Central memory CD8-positive, alpha-beta T cell (primary cell): ENCODE results near the gene ESR2.
"Not testable (repeated sequence)": the region's sequence is repeated elsewhere in the genome, so short reads cannot be mapped to it uniquely, and the experiment has no call there.

Experiments
- ATAC-seq: fragments of 150-1000 bp; cut with Tn5 transposase; replicated peaks from 2 replicates; pipeline ENCODE4 v1.10.0; 2022; ENCODE audit warnings: mild to moderate bottlenecking, moderate FRiP score, moderate number of reproducible peaks; ENCODE audit not compliant: poor library complexity, severe bottlenecking; ENCODE audit errors: extremely low read depth
- DNase-seq, 2 donors: peaks; one replicate each; pipeline ENCODE4 v3.0.0; 2021; ENCODE audit warnings: low spot score in 2 of 2
- H3K27ac Mint-ChIP-seq: one replicate; pipeline ENCODE4 v1.8.0; 2022; ENCODE audit warnings: low read depth, mild to moderate bottlenecking, moderate library complexity, mixed read lengths
- H3K27me3 Mint-ChIP-seq: one replicate; pipeline ENCODE4 v1.8.0; 2022; ENCODE audit warnings: mixed read lengths
- H3K36me3 Mint-ChIP-seq: one replicate; pipeline ENCODE4 v1.8.0; 2022; ENCODE audit warnings: mild to moderate bottlenecking, moderate library complexity, mixed read lengths; ENCODE audit not compliant: insufficient read depth
- H3K4me1 Mint-ChIP-seq: one replicate; pipeline ENCODE4 v1.8.0; 2022; ENCODE audit warnings: mixed read lengths
- H3K4me3 Mint-ChIP-seq: one replicate; pipeline ENCODE4 v1.8.0; 2022; ENCODE audit warnings: mild to moderate bottlenecking, moderate library complexity, mixed read lengths
- H3K9me3 Mint-ChIP-seq: one replicate; pipeline ENCODE4 v1.8.0; 2022; ENCODE audit warnings: mixed read lengths

Gene ESR2

GRCh38 chr14:64293976-64294671 lies at the start of gene ESR2:
TSS of gene ESR2 (minus strand) at chr14:64294371. CDS start at chr14:64282985, 11,386 bp downstream.
- Mint-ChIP-seq H3K9me3 (no peaks in the 10 kb centered on the region), H3K4me3 (peak within 1 kb of the TSS; percentile 77), H3K36me3 (no peaks in the 10 kb centered on the region), H3K4me1 (peaks cover 8% of the 10 kb centered on the region), H3K27me3 (peaks cover 44% of the 10 kb centered on the region), H3K27ac (no peak within 1 kb of the TSS)
- ATAC-seq (peak; percentile 34), DNase-seq (no peak)

DNA sequence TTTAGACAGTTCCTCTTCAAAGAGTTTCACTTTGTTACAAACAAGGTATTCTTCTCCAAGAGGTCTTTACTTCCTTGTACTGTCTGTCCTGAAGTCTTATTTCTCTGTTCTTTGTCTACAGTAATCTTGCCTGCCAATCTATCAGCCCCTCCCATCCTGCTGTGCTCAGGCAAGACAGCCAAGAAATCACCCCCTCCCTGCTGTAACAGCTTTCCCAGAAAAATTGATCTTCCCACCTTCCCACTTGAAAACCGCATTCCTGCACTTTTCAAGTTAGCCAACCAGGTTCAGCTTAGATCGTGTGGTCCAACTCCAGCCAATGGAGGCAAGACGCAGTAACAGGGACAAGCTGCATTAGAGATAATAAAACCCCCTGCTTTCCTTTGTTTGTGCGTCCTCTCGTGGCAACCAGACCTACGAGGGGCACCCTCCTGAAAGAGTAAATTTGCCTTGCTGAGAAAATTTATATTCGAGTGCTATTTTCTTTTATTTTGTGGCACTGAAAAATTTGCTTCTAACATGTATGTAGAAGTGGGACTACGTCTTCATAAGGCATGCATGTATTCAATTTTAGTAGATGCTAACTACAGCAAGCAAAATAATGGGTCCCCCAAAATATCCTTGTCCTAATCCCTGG lies 46.5 kb upstream of the ESR2 start:
- H3K27ac Mint-ChIP-seq: no peak overlapping the region

DNA sequence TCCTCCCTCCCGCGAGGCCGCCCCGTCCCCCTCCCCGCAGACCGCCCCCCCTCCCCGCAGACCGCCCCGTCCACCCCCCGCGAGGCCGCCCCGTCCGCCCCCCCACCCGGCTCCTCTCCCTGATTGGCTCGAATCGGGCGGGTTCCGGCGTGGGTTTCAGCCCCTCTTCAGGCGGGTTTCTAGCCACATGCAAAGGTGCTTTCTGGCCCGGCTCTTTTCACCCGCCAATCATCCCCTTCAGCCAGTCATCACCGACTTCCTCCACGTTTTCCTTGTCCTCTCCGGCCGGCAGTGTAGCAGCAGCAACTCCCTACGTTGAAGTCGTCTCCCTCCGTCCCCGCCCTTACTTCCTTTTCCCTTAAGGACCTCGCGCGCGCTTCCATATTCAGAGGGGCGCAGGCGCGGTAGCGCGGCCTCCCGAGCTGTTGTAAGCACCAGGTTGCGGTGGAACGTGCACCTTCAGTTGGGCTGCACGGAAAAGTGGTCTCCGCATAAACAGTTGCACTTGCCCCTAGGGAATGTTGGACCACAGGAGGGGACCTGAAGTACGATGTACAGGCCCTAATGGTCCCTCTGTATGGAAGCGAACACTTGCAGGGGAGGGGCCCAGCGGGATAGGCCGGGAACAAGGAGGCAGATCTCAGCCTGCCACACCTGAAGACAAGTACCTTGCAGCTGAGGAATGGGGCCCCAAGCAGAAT lies 44.6 kb upstream of the ESR2 start:
- peak; percentile 88 for ATAC-seq
- peak overlapping the region; percentile 61 for H3K27ac Mint-ChIP-seq

More for the DNA sequence above, 46.5 kb upstream of the ESR2 start:
- H3K36me3 Mint-ChIP-seq: no peaks in the 10 kb centered on the region
- peaks cover 19% of the 10 kb centered on the region for H3K4me1 Mint-ChIP-seq
- DNase-seq: no peak
- no peaks in the 10 kb centered on the region for H3K27me3 Mint-ChIP-seq
- peaks cover 9% of the 10 kb centered on the region for H3K9me3 Mint-ChIP-seq
- ATAC-seq: no peak
- no peak overlapping the region for H3K4me3 Mint-ChIP-seq

DNA sequence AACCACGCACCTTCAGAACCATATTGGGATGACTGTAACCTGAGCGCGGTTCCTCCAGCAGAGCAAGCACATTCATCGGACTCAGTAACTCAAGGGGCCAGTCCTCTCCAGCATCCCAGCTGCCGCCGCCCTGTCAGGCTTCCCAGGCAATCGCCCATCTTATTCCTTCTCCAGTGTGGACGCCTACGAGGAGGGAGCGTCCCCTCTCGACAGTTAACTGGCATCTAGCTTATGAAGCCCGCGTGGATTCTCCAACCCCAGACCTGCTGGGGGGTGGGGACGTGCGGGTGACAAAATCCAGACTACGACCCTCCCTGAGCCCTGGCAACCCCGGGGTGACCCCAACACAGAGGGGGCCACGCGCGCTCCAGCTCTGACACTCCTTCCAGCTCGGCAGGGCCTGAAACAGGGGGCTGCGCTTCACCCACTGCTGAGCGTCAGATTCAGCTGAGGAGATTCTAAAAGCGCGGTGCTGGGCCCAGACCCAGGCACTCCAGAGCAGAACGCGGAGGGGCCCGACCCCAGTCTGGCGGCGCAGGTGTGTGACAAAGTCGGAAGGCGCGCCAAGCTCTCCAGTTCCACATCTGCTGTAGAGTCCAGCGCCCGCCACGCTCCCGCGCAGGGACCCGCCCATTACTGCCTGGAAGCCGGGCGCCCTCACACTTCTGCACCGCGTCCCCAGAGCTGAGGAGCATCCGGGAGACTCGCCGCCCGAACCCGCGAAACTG lies 43.9 kb upstream of the ESR2 start:
- H3K9me3 Mint-ChIP-seq: peaks cover 9% of the 10 kb centered on the region
- H3K27me3 Mint-ChIP-seq: no peaks in the 10 kb centered on the region
- ATAC-seq (peak; percentile 75), DNase-seq (peak in 1 of 2 donors; percentile 45)
- peak overlapping the region; percentile 87 for H3K4me3 Mint-ChIP-seq
- H3K4me1 Mint-ChIP-seq: peaks cover 19% of the 10 kb centered on the region
- peak overlapping the region; percentile 61 for H3K27ac Mint-ChIP-seq
- no peaks in the 10 kb centered on the region for H3K36me3 Mint-ChIP-seq

More for the DNA sequence above, 44.6 kb upstream of the ESR2 start:
- Mint-ChIP-seq H3K4me1 (peaks cover 19% of the 10 kb centered on the region), H3K27me3 (no peaks in the 10 kb centered on the region), H3K9me3 (peaks cover 9% of the 10 kb centered on the region), H3K36me3 (no peaks in the 10 kb centered on the region), H3K4me3 (peak overlapping the region; percentile 87)
- peak; percentile 58 to 67 for DNase-seq

- Mint-ChIP-seq H3K9me3 (no peaks in the 10 kb centered on the region), H3K4me1 (no peaks in the 10 kb centered on the region), H3K27ac (no peak overlapping the region), H3K4me3 (no peak overlapping the region), H3K36me3 (no peaks in the 10 kb centered on the region), H3K27me3 (no peaks in the 10 kb centered on the region)
- ATAC-seq (no peak), DNase-seq (no peak)
Observed at GRCh38 chr14:64329149-64329548, 35.0 kb upstream of the ESR2 start.

DNA sequence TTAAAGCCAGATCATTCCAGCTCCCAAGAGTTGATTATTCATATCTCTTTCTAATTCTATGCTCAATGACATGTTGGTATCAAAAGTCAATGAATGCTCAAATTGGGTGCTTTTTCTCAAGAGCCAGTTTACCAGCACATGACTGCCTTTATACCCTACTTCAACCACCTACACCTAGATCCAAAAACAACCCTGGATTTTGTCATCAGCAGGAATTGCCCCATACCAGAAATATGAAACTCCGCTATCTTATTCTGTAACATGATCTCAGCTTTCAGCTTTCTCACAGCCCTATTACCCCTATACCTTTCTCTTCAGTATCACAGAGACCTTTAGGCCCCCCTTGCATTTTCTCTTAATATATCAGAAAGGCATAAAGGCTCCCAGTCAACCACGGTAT lies 32.3 kb upstream of the ESR2 start:
- no peak for ATAC-seq

DNA sequence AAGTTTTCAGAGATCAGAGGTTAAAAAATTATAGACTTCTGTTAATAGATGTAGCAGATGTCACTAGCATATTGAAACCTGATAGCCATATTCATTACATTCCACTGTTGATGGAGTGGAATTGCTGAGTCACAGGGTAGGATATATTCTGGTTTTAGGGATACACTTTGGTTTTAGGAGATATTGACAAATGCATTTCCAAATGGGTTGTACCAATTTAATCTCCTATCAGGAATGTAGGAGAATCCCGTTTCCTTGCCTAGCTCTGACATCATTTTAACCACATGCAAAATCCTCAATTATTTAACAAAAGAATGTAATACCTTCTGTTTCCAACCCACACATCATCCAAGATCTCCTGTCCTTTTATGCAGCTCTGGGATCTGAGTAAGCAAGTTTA lies 30.7 kb upstream of the ESR2 start:
- no peaks in the 10 kb centered on the region for H3K36me3 Mint-ChIP-seq
- no peak overlapping the region for H3K4me3 Mint-ChIP-seq
- peaks cover 7% of the 10 kb centered on the region for H3K27me3 Mint-ChIP-seq
- H3K4me1 Mint-ChIP-seq: no peaks in the 10 kb centered on the region
- H3K9me3 Mint-ChIP-seq: no peaks in the 10 kb centered on the region
- no peak overlapping the region for H3K27ac Mint-ChIP-seq
- ATAC-seq (no peak), DNase-seq (no peak)

More for the DNA sequence above, 32.3 kb upstream of the ESR2 start:
- no peaks in the 10 kb centered on the region for H3K27me3 Mint-ChIP-seq
- H3K4me3 Mint-ChIP-seq: no peak overlapping the region
- no peaks in the 10 kb centered on the region for H3K9me3 Mint-ChIP-seq
- DNase-seq: no peak
- H3K36me3 Mint-ChIP-seq: no peaks in the 10 kb centered on the region
- no peak overlapping the region for H3K27ac Mint-ChIP-seq
- H3K4me1 Mint-ChIP-seq: no peaks in the 10 kb centered on the region

- Mint-ChIP-seq H3K9me3 (no peaks in the 10 kb centered on the region), H3K27me3 (peaks cover 11% of the 10 kb centered on the region), H3K27ac (no peak overlapping the region), H3K4me3 (no peak overlapping the region), H3K4me1 (no peaks in the 10 kb centered on the region), H3K36me3 (no peaks in the 10 kb centered on the region)
- ATAC-seq (no peak), DNase-seq (no peak)
Observed at GRCh38 chr14:64324461-64324860, 30.3 kb upstream of the ESR2 start.

DNA sequence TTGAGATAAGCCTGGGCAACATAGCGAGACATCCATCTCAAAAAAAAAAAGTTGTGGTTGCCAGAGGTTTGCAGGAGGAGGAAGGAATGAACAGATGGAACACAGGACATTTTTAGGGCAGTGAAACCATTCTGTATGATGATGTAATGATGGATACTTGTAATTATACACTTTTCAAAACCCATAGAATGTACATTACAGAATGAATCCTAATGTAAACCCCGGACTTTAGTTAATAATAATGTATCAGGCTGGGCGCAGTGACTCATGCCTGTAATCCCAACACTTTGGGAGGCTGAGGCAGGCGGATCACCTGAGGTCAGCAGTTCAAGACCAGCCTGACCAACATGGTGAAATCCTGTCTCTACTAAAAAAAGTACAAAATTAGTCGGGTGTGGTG lies 26.2 kb upstream of the ESR2 start:
- not testable (repeated sequence) for H3K4me1 Mint-ChIP-seq, H3K9me3 Mint-ChIP-seq, H3K27ac Mint-ChIP-seq, H3K4me3 Mint-ChIP-seq, H3K36me3 Mint-ChIP-seq, DNase-seq, ATAC-seq
- peaks cover 11% of the 10 kb centered on the region for H3K27me3 Mint-ChIP-seq

DNA sequence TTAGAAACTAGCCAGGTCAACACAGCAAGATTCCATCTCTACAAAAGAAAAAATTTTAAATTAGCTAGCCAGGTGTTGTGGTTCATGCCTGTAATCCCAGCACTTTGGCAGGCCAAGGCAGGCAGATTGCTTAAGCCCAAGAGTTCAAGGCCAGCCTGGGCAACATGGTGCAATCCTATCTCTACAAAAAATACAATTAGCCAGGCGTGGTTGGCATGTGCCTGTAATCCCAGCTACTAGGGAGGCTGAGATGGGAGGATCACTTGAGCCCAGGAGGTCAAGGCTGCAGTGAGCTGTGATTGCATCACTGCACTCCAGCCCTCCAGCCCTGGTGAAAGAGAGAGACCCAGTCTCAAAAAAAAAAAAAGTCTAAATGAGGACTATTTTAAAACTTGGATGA lies 24.5 kb upstream of the ESR2 start:
- not testable (repeated sequence) for H3K4me3 Mint-ChIP-seq, H3K27ac Mint-ChIP-seq, H3K4me1 Mint-ChIP-seq, H3K9me3 Mint-ChIP-seq, H3K36me3 Mint-ChIP-seq, ATAC-seq, DNase-seq
- peaks cover 11% of the 10 kb centered on the region for H3K27me3 Mint-ChIP-seq

- Mint-ChIP-seq H3K27ac (no peak overlapping the region), H3K4me1 (no peaks in the 10 kb centered on the region), H3K36me3 (no peaks in the 10 kb centered on the region), H3K9me3 (no peaks in the 10 kb centered on the region), H3K4me3 (no peak overlapping the region), H3K27me3 (peaks cover 4% of the 10 kb centered on the region)
- ATAC-seq (no peak), DNase-seq (no peak)
Observed at GRCh38 chr14:64303471-64303917, 9.3 kb upstream of the ESR2 start.

DNA sequence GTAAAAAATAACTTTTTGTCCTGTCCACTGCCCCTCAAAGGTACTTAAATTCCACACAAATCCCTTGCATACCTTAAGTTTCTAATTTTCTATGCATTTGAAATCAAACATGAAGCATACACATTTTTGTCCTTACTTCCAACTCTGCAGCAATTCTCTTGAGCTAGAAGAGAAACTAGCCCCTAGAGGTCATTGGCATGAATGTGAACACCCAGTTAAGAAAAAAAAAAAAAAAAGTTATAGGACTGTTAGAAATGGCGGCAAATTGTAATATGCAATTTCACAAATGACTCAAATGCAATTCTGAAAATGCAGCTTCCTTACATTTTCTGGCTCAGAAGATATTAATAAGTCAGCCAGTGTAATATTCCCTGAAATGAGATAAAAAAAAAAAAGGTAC lies 4.6 kb upstream of the ESR2 start:
- Mint-ChIP-seq H3K9me3 (no peaks in the 10 kb centered on the region), H3K4me3 (no peak overlapping the region), H3K36me3 (no peaks in the 10 kb centered on the region), H3K27me3 (peaks cover 44% of the 10 kb centered on the region), H3K27ac (no peak overlapping the region), H3K4me1 (peaks cover 8% of the 10 kb centered on the region)
- ATAC-seq: no peak
- no peak for DNase-seq
